Muscle of arm (tissue), 12 donors: Measurements from ENCODE around the gene COL21A1. TPM values are rescaled to one million over a fixed set of nuclear protein-coding genes. Genes with fewer than 3 reads are reported as not detected.

Experiments
- DNase-seq: peaks from one replicate; pipeline ENCODE4 v3.0.0-alpha.2; 2013
- polyA plus RNA-seq, 12 donors: library from polyadenylated mRNA; unstranded; fragments of 120-200 nt; gene quantifications; one replicate each; pipeline ENCODE4 v1.2.1, GENCODE V29; 2013; ENCODE audit not compliant: insufficient read length in 12 of 12

COL21A1 gene
- polyA plus RNA-seq, 12 donors: 79.5 to 205 (median 117) TPM

GRCh38 chr6:56204134-56204533 is 43.2 kb downstream of the COL21A1 start:
- no peak for DNase-seq

DNA sequence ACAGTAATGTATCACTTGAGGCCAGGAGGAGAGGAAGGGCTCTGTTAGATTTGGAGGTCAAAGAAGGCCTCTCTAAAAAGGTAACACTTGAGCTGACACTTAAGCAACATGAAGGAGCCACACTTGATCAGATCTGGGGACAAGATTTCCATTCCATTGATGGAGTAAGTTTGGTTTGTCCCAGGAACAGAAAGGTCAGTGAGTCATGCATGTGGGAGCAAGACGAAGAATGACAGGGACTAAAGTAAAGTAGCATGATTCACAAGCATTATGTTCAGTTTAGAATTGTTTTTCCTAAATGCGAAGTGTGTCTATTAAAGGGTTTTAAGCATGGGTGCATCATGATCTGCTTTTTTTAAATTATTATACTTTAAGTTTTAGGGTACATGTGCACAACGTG is 47.4 kb downstream of the COL21A1 start:
- DNase-seq: no peak

DNA sequence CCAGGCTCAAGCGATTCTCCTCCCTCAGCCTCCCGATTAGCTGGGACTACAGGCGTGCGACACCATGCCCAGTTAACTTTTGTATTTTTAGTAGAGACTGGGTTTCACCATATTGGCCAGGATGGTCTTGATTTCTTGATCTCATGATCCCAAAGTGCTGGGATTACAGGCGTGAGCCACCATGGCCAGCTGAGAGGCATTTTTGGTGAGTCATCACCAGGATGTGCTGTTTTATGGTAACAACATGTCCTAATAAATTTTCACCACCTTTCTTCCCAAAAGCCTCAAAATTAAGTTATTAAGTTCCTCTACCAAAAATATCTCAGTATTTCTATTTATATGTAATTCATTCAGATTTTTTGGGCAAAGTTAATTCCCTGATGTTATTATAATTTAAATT is 53.5 kb downstream of the COL21A1 start:
- no peak for DNase-seq

GRCh38 chr6:56188429-56188828 is 59.0 kb downstream of the COL21A1 start:
- DNase-seq: no peak

DNA sequence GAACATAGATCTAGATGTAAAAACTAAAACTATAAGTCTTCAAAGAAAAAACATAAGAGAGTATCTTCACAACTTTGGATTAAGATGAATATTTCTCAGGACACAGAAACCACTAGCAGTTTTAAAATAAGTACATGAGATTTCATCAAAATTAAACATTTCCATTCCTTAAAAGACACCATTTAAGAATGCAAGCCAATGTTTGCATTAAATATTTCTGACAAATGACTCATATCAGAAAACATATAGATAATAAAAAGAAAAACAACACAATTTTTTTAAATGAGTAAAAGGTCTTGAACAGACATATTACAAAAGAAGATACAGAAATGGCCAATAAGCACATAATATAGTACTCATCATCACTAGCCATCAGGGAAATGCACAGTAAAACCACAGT is 59.7 kb downstream of the COL21A1 start:
- DNase-seq: no peak

DNA sequence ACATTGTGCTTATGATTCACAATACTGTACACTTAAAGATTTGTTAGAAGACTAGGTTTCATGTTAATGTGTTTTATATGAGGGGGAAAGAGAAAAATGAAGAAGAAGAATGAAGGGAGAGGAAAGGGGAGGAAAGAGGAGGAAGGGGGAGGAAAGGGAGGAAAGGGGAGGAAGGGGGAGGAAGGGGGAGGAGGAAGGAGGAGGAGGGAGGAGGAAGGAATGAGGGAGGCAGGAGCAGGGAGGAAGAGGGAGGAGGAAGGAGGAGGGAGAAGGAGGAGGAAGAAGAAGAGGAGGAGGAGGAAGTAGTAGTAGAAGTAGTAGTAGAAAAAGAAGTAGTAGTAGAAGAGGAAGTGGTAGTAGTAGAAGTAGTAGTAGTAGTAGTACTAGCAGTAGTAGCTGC is 70.6 kb downstream of the COL21A1 start:
- no peak for DNase-seq

- DNase-seq: no peak
These were observed 74.2 kb downstream of the COL21A1 start for GRCh38 chr6:56173228-56173627.

DNA sequence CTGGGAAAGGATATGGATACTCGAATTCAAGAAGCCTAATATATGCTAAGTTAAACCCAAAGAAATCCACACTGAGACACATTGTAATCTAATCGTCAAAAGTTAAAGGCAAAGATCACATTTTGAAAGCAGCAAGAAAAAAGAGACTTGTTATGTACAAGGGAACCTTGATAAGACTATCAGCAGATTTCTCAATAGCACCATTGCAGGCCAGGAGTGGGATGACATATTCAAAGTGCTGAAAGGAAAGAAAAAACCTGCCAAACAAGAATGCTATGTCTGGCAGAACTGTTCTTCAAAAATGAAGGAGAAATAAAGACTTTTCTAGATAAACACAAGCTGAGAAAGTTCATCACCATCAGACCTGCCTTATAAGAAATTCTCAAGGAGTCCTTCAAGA is 75.2 kb downstream of the COL21A1 start:
- no peak for DNase-seq

- DNase-seq: no peak
These were observed 78.0 kb downstream of the COL21A1 start for GRCh38 chr6:56169366-56169765.

DNA sequence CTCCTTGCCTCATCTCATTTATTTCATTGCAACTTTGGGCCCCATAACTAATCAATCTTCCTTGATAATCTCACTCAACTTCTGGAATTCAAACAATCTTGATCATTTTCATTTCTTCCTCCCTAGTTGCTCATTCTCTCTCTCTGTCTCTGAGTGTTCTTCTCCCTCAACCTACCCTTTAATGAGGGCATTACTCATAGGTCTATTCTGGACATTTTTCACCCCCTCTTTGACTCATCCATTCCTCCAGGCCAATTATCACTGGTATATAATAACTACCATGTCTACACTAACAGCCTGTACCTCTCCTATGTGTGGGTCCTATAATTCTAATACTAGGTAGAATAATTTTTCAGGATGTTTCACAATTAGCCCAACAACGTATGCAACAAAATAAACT is 78.8 kb downstream of the COL21A1 start:
- no peak for DNase-seq

- DNase-seq: no peak
These were observed 85.3 kb downstream of the COL21A1 start for GRCh38 chr6:56162081-56162480.

DNA sequence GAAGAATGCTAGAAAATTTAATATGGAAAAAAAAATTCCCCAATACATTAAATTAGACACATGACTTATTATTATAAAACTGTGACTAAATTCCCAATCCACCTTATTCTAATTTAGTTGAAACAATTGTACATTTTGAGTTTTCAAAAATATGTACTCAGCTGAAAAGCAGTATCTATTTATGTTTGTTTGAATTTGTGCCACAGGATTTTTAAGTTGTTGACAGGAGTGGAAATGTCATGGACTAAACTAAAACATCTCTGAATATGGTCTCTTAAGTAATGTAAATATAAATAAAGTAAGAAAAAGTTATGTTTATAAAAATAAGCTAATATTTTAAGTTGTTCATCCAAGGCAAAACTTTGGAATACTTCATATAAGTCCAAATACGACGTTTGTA is 86.9 kb downstream of the COL21A1 start:
- no peak for DNase-seq

DNA sequence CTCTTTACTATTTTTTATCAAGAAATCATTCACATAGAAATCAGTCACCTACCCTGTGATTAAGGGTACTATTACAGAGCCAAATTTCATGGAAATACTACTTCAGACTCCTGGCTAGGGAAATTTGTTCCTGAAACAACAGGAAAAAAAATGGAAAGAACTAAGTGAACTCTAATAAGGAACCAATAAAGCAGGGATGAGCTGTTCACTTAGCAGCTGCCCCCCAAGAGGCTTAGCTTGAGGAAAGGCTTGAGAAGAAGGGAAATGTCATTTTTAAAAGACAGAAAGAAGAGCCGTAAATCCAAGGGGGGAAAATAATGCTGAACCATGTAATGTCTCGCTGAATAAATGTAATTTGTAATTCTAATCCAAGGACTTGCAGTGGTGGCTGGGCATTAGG is 88.8 kb downstream of the COL21A1 start:
- no peak for DNase-seq

DNA sequence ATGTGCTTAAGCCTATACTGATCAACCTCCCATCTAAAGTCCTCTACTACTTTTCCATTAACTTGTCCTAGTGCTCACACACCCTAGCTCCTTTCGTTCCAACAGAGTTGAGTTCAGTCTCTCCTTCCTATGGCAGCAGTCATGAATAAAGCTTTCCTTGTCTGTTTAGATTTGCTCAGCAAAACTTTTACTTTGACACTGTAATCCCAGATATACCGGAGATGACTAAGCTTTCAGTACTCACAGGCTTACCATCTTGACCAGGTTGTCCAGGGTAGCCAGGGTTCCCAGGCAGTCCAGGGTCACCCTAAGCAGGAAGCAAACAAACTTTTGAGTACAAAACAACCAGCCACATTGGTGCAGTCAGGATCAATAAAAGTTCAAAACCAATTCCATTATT is 90.7 kb downstream of the COL21A1 start:
- DNase-seq: no peak

DNA sequence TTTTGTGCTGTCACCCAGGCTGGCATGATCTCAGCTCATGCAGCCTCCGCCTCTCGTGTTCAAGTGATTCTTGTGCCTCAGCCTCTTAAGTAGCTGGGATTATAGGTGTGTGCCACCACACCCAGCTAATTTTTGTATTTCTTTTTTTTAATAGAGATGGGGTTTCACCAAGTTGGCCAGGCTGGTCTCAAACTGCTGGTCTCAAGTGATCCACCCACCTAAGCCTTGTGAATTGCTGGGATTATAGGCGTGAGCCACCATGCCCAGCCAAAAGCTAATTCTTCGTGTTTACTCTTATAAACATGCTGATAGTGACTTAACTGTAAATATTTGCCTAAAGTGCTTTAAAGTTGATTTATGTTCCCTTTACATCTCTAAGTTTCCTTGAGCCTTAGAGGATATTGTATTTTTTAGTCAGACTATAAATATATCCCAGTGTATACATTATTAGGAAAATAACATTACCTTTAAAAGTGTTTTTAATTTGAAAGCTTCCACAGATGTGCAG is 91.7 kb downstream of the COL21A1 start:
- no peak for DNase-seq

- no peak for DNase-seq
These were observed 93.3 kb downstream of the COL21A1 start for GRCh38 chr6:56154076-56154475.

- no peak for DNase-seq
These were observed 94.8 kb downstream of the COL21A1 start for GRCh38 chr6:56152611-56153010.

DNA sequence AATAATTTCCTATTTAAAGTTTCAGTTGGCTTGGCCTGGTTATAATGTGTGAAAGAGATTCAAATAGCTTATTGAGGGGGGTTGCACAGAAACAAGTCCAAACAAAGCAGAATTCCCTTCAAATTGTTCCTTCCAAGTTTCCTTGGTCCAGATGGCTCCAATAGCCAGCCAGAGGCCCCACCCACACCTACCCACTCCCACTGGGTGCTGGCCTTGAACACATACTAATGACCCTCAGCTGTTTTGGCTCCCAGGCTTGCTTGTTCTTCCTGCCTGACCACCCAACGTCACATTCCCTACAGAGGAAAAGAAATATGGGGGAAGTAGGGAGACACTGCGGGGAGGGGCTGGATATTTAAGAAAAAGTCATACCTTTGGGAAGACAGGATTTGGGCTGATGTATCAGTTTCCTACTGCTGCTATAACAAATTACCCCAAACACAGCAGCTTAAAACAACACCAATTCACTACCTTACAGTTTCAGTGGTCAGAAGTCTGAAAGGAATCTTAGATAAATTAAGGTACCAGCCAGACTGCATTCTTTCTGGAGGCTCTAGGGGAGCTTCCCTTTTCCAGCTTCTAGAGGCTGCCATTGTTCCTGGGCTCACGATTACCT is 95.7 kb downstream of the COL21A1 start:
- DNase-seq: peak; percentile 46

- peak; percentile 57 for DNase-seq
These were observed 98.7 kb downstream of the COL21A1 start for GRCh38 chr6:56148488-56149186.

GRCh38 chr6:56147766-56148165 is 99.6 kb downstream of the COL21A1 start:
- DNase-seq: no peak

DNA sequence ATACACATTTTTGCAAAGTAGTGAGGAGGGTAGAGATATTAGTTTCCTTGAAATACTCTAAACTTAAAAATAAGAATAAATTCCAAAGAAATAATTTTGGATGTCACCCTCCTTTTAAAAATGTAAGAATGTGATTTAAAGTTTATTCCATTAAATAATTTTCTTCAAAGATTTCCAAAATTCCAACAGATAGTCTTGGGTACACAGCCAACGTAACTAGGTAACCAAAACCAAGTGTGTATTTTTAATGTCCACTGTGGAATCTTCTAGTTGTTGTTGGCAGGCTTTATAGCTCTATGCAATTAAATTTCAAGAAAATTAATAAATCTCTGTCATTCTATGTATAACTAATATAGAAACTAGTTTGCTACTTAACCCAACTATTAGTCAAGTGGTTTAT is 101.3 kb downstream of the COL21A1 start:
- peak; percentile 45 for DNase-seq

- DNase-seq: no peak
These were observed 101.8 kb downstream of the COL21A1 start for GRCh38 chr6:56145616-56146015.

DNA sequence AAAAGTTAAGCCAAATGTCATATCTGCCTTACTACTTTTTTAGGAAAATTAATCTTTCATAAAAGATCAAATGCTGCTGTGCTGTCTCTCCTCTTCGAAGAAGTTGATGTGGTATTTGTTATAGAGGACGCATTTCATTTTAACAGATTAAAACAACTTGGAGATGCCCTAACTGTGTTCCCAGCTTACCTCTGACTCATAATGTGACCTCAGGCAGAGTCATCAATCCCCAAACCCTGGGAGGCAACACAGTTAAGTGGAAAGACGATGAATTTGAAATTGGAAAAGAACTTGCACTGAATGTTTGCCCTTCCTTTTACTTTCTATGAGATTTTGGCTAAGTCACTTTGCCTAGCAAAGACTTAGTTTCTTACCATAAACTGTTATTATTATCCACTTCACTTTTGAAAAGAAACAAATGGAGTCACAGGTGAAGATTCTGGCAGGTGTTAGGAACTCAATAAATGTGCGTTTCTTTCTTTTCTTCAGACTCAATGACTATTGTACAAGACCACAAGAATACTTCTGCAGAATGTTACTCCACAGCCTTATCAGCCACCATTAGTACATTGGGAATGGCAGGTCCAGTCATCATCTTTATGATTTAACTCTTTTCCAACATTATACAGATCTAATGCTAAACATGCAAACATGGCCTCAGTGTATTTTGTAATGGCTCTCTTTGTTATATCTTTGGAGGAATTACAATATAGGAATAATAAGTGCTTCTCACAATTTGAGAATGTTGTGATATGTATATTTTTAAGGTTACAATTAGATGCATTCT is 102.6 kb downstream of the COL21A1 start:
- no peak for DNase-seq
